BJ (cell line): ENCODE results near the gene PLXND1. TPM values are rescaled to one million over a fixed set of nuclear protein-coding genes. Genes with fewer than 3 reads are reported as not detected.

Source experiments
- CTCF ChIA-PET: fragments of 350-600 bp; formaldehyde crosslinking; extraction: SDS; loops from one replicate; lab custom pipeline; 2021; ENCODE audit warnings: antibody characterized with exemption, inconsistent platforms; lab: Yijun Ruan, JAX
- POLR2A ChIA-PET: fragments of 300-600 bp; sonication (Branson Sonifier 250); formaldehyde crosslinking; extraction: SDS; loops from one replicate; lab custom pipeline; 2021; ENCODE audit warnings: antibody characterized with exemption; lab: Charles Lee
- DNase-seq: peaks from one replicate; pipeline ENCODE4 v3.0.0-alpha.2; 2011; ENCODE audit warnings: low read depth
- H3K27me3 ChIP-seq: 2 replicates; pipeline ENCODE4 v1.6.0; 2011; ENCODE audit warnings: low read length; ENCODE audit not compliant: control insufficient read depth, insufficient read depth
- H3K36me3 ChIP-seq: 2 replicates; pipeline ENCODE4 v1.5.1; 2011; ENCODE audit warnings: low read length; ENCODE audit not compliant: control insufficient read depth, insufficient read depth
- H3K4me3 ChIP-seq: 2 replicates; pipeline ENCODE4 v1.5.1; 2011; ENCODE audit warnings: low read depth, mild to moderate bottlenecking, control low read depth, low read length
- CTCF ChIP-seq: IDR thresholded peaks from 2 replicates; pipeline ENCODE4 v1.5.1; 2011; ENCODE audit warnings: low read depth, mild to moderate bottlenecking, control low read depth, inconsistent platforms, low read length, moderate library complexity; ENCODE audit not compliant: insufficient read depth
- polyA plus RNA-seq: library from polyadenylated mRNA; depleted of rRNA; stranded (reverse); fragments of >200 nt; gene quantifications from 2 replicates; pipeline ENCODE4 v1.2.3, GENCODE V29; 2011

PLXND1 gene
- polyA plus RNA-seq, 1 experiment = 128 TPM

GRCh38 chr3:129522953-129523352 lies 83.5 kb downstream of the PLXND1 start:
- no peaks in the 10 kb centered on the region for H3K36me3 ChIP-seq
- DNase-seq = no peak
- no peak for TF ChIP-seq CTCF
- ChIA-PET POLR2A (no interaction called here), CTCF (interaction anchor here (0.7 to 1.2 kb wide), 3 partner anchors 11 to 13 kb away, joined by 3 to 4 read pairs (median 3); no protein-coding TSS in a partner anchor)
- no peaks in the 10 kb centered on the region for H3K27me3 ChIP-seq
- no peak overlapping the region for H3K4me3 ChIP-seq

- H3K4me3 ChIP-seq = no peak overlapping the region
- no peaks in the 10 kb centered on the region for H3K27me3 ChIP-seq
- TF ChIP-seq CTCF = no peak
- H3K36me3 ChIP-seq = no peaks in the 10 kb centered on the region
- CTCF ChIA-PET = interaction anchor here (1.2 kb wide), 1 partner anchor 12 kb away, joined by 3 read pairs; no protein-coding TSS in a partner anchor
- DNase-seq = no peak
- POLR2A ChIA-PET = no interaction called here
Observed at GRCh38 chr3:129521611-129522010, 84.9 kb downstream of the PLXND1 start.

GRCh38 chr3:129520960-129521359 lies 85.5 kb downstream of the PLXND1 start:
- TF ChIP-seq CTCF = no peak
- POLR2A ChIA-PET = no interaction called here

GRCh38 chr3:129519896-129520715 lies 86.4 kb downstream of the PLXND1 start:
- no peak overlapping the region for H3K4me3 ChIP-seq
- ChIA-PET POLR2A (no interaction called here), CTCF (no interaction called here)
- TF ChIP-seq CTCF = no peak
- DNase-seq = no peak
- H3K27me3 ChIP-seq = no peaks in the 10 kb centered on the region
- no peaks in the 10 kb centered on the region for H3K36me3 ChIP-seq

More at GRCh38 chr3:129520960-129521359, 85.5 kb downstream of the PLXND1 start:
- Histone ChIP-seq H3K36me3 (no peaks in the 10 kb centered on the region), H3K27me3 (no peaks in the 10 kb centered on the region), H3K4me3 (no peak overlapping the region)
- CTCF ChIA-PET = no interaction called here
- no peak for DNase-seq

- POLR2A ChIA-PET = no interaction called here
Observed at GRCh38 chr3:129519449-129519848, 87.0 kb downstream of the PLXND1 start.

More at GRCh38 chr3:129519449-129519848, 87.0 kb downstream of the PLXND1 start:
- Histone ChIP-seq H3K4me3 (no peak overlapping the region), H3K27me3 (no peaks in the 10 kb centered on the region), H3K36me3 (peaks cover under 1% of the 10 kb centered on the region; the same call in 1 of the 2 replicates)
- CTCF ChIA-PET = no interaction called here
- no peak for TF ChIP-seq CTCF
- no peak for DNase-seq
